ENCODE results near the gene TLE1.
"Not testable (repeated sequence)": the region's sequence is repeated elsewhere in the genome, so short reads cannot be mapped to it uniquely, and the experiment has no call there.

Gene TLE1

DNA sequence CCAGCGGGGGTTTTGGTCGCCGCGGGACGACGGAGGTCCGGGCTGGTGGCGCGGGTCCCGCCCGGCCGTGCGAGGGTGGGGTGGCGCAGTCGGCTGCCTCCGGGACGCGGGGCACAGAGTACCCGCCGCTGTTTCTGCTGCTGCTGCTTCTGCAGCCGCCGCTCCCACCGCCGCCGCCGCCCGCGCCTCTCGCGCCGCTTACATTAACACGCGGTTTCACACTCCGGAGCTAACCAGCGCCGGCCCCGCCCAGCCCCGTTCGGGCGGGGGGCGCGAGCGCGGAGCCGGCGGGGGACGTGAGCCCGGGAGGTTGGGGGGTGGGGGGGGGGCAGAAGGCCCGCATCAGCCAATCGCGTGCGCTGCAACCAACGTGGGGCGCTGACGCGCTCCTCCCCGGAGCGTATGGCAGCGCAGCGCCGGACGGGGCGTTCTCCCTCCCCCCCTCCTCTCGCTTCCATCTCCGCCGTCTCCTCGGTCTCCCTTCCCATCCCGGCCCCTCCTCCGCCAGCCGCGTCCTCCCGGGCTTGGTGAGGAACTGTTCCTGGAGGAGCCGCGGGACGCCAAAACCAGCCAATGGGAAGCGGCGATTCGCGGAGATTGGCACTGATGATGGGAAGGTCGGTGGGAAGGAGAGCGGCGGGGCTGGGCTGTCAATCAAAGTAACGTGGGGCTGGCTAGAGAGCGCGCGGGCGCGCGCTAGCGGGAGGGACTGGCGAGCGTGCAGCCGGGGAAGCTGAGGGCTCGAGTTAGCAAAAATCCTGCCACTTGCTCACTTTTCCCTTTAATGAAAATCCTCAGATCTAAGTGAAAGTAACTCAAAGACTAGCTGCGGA is at the start of gene TLE1:
TLE1 (minus strand) TSS at position 205 of the 833 bp plus-strand sequence. CDS start 1,307 bp downstream, outside the sequence.
- peak; percentile 100 for DNase-seq

DNA sequence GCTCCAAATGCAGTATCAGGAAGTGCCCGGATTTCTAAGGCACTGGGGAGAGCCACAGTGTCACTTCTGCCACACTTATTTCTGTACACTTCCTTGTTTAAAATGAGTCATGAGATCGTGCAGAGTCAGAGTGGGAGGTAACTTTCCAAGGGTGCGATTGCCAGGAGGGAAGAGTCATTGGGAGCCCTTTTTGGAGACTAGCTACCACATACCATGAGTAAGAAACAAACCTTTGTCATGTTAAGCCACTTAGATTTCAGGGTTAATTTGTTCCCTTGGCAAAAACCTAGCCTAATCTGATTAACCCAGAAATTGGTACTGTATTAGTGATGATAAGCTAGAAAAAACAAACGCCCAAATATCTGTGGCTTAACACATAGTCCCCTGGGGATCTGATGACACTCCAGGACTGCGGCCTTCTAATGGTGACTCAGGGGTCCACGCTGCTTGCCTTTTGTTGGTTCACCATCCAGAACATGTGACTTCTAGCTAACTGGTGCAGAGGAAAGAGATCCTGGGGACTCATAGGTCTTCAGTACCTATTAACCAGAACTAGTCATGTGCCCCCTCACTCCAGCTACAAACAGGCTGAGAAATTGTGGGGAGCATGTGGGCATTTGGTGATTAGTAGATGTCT is 48.6 kb upstream of the TLE1 start:
- no peak for DNase-seq

DNA sequence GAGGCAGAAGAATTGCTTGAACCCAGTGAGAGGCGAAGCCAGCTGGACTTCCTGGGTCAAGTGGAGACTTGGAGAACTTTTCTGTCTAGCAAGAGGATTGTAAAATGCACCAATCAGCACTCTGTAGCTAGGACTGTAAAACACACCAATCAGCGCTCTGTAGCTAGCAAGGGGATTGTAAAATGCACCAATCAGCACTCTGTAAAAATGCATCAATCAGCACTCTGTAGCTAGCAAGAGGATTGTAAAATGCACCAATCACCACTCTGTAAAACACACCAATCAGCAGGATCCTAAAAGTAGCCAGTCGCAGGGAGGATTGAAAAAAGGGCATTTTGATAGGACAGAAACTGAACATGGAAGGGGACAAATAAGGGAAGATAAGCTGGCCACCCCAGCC is 41.2 kb upstream of the TLE1 start:
- DNase-seq, result not testable (repeated sequence)

DNA sequence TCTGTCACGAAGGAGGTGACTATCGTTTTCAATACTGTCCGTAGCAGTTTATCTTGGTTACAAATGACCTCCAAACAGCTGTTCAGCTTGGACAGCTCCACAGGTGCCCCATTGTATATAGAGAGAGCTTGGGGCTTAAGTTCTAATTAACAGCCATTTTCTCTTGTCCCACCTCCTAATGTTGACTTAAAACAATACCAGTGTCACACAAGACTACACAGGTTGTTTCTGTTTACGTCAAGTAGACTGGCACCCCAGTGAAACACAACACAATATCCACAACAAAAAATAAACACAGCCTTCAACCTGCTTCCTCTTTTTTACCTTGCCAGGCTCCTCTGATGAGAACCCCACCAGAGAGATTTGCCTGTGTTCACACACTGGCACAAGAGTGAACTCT is 39.8 kb upstream of the TLE1 start:
- DNase-seq, result no peak

DNA sequence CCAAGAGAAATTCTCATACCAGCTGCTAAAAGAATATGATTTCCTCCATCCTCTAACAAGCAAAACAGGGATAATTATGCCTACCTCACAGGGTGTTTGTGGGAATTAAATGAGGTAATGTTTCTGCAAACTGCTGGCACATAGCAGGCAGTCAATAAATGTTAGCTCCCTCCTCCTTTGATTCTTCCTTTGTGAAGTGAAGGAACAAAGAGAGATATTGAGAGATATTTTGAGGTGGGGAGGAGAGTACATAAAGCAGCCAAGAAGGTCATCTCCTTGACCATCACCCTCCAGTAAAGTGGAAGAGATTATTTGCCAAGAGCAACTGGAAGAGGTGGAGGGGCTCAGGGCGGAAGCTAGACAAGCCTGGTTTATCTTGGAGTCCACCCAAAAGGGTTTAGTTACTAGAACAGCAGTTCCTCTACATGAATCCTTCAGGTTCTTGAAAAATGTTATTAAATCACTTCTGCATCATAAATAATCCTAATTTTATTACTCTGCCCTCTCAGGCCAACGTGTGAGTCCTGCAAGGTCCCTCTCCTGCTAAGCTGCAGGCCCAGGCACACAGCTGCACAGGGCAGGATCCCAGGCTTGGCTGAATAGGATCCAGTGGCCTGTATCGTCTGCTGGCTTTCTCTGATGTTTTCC is 35.0 kb upstream of the TLE1 start:
- peak; percentile 45 for DNase-seq

DNA sequence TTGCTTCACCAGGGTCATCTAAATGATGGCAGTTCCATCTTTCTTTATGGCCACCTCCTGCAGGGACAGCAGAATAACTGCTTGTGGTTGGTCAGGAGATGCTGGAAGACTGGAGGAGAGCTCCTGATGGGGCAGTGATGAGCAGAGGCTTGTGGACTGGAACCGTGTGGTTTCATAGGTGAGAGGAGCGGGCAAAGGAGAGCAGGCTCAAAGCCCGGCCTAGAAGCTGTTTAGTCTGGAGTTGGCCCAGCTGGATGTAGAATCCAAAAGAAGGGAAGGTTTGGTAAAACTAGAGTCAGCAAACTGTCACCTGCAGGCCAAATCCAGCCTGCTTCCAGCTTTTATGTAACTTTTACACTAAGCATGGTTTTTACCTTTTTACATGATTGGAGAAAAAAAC is 32.9 kb upstream of the TLE1 start:
- no peak for DNase-seq

DNA sequence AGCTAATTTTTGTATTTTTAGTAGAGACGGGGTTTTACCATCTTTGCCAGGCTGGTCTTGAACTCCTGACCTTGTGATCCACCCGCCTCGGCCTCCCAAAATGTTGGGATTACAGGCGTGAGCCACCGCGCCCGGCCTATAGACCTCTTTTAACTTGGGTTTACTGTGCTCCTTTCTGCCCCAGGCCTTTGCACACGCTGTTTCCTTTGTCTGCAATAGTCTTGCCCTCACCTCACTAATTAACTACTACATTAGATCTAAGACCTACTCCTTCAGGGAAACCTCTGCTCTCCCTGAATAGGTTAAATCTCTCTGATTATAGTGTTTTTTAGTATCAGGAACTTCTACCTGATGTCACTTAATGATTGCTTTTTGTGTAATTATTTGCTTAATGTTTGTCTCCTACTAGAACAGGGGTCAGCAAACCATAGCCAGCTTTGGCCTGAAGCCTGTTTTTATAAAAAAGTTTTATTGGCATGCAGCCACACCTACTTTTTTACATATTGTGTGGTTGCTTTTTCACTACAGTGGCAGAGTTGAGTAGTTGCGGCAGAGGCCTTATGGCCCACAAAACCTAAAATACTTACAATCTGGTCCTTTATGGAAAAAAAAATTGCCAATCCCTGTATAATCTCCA is 31.2 kb upstream of the TLE1 start:
- no peak for DNase-seq

DNA sequence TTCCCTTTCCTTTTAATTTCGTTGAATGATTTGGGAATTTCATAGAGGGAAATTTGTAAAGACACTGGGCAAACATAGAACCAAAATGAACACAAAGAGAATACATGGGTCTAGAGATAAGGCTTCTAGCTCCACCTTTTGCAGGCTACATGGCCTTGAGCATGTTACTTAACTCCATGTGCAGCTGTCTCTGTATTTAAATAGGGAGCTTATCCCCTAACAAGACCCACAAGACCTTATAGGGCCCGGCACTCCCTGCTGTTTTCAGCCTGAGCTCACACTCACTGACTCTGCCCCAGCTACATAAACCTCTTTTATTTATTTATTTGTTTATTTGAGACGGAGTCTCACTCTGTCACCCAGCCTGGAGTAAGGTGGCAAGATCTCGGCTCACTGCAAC is 30.6 kb upstream of the TLE1 start:
- no peak for DNase-seq

DNA sequence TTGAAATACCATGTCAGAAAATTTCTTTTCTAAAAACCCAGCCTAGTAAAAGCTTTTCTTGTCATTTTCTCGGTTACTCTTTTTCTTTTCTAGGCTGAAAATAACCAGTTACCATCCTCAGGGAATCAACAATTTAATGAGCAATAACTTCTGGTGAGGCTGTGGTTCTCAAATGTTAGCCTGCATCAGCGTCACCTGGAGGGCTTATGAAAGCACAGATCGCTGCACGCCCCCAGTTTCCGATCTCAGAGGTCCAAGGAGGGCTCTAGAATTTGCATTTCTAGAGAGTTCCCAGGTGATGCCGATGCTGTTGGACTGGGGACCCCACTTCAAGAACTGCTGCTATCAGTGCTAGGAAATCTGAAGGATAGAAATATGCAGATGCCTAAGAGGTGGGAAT is 28.9 kb upstream of the TLE1 start:
- no peak for DNase-seq

DNA sequence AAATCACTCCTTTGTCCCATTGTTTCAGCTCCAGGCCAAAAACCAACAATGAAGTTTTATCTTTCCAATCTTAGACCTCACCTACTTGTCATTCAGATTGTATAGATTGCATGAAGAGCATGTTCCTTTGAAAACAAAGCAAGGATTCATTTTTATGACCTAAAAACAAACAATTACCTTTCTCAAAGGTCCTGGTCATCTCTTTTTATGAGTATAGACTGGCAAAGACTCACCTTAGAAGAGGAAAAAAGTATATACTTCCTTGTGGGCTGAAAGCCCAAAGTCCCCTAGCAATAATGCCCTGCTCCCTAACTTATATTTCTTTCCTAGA is 28.4 kb upstream of the TLE1 start:
- no peak for DNase-seq

DNA sequence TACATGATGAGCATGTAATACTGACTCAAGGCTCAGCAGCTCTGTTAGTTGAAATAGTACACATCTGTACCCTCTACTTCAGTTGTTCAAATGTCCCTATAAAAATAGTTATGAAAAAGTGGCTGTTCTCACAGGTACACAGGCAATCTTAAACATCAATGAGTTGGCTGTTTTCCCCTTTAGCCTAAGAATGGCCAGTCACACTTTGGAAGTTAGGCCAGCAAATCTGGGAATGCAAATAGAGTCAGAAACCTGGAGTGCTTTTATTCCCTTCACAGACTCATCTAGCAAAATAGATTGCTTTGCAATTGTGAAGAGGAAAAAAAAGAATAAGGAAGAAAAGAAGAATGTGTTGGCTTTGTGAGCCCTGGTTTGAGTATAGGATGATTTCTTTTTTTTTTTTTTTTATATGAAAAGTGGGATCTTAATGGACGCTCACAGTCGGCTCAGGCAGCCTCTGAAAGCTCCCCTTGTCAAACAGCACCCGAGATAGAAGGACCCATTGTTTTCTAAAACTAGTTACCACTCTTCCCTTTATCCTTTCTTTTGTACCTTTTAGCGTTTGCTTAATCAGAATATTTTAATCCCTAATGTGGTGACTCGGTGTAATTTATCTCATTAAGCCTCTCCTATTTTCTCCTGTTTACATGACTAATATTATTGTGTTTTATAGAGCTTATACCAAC is 27.9 kb upstream of the TLE1 start:
- DNase-seq, result no peak

DNA sequence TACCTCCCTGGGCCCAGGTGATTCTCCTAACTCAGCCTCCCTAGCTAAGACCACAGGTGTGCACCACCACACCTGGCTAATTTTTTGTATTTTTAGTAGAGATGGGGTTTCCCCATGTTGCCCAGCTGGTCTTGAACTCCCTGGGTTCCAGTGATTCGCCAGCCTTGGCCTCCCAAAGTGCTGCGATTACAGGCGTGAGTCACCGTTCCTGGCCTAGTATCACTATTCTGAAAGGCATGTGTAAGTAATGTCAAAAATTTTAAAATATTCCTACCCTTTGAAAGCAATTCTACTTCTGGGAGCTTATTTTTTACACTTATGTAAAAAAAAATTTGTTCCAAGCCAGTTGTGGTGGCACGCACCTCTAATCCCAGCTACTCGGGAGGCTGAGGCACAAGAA is 27.1 kb upstream of the TLE1 start:
- DNase-seq, result no peak

DNA sequence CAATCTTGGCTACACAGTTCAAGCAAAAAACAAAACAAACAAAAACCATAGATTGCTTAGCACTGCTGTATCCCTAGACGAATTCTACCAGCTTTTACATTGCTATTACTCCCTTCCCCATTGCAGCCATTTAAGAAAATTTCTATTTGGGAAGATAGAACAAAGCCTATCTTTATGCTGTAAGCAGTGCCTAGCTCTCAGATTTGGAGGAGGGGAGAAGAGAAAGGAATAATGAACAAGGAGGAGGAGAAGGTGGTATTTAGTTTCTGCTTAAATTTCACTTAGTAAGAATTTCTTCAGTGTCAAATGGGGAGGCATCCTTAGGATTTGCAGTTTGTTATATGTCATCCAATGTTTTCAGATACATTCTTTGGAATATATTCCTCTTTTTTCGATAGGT is 16.2 kb upstream of the TLE1 start:
- DNase-seq, result no peak

DNA sequence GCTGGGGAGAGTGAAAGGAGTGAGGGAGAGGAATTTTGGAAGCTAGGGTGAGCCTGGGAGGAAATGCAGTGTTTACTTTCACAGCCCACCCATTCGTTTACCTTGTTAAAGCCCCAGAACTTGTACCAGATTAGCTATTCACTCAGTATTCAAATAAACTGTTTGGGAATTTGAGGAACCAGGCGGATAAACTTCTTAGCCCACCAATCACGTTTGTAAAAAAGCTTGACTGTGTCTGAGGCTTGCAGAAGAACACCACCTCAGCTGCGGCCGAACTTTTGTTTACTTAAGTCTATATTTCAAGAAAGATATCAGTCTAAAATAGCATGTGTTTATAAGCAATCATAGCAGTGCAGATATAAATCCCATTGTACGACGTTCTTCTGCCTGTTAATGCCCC is 5.2 kb upstream of the TLE1 start:
- DNase-seq, result no peak

DNA sequence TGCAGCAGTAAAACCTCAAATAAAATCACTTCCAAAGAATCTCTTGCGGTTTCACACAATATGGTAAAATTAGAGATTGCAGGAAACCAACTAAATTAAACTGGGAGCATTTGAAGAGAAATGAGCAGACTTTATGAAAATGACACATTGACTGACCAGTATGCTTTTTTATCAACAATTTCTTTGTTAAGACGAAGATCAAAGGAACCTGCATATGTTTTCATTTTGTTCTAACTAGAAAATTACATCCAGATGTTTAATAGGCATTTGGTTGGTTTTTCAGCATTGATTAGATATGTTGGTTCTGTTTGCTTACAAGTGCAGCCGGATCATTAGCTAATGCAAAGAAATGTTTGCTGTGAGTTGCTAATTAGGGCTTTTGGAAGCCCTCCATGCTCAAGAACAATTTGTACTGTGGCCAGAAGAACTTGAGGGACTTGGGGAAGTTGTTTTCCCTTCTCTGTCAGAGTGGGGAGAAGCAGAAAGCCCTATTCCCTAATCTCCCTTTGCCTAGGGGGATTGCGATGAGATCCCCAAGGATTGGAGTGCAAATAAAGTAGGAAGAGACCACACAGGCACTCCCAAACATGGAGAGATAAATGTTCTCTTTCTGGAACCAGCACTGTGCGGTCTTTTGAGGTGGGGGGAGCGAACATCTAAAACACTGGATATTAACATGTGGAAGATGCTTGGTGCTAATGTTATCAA is 4.5 kb upstream of the TLE1 start:
- no peak for DNase-seq

DNA sequence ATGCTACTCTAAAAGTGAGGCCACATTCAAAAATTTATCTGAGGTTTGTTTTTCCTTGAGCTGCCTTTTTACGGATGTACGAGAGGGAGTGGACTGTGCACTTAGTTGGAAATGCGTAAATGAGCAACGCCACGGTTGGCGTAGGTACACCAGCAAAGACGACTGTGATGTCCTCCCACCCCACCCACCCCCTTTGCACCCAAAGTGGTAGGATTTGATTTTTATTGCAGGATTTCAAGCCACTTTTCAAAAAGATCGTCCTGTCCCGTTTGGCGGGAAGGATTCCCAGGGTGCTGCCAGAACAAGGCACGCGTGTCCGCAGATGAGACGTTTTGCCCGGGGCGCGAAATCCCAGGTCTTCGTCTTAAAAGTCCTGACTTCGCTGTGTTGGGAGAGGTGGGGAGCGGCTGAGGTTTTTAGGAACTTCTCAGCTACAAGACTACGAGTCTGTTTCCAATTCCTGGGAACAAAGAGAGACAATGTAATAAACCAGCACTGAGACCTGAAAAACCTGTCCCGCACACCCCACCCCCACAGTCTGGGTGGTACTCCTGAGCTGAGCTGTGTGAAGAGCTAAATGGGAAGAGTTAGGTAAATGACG is 1.0 kb upstream of the TLE1 start:
- DNase-seq, result no peak

DNA sequence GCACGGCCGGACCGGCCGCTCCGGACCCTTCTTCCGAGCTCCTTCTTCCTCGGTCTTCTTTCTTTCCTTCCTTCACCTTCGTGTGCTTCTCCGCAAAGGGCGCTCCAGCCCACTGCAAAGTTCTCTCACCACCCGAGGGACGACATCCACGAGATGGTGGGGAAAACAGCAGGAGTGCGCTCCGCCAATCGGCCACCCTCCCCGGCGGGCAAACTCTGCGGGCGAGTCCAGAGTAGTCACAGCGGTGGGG is 329 bp downstream of the TLE1 start:
- DNase-seq, result not testable (repeated sequence)

DNA sequence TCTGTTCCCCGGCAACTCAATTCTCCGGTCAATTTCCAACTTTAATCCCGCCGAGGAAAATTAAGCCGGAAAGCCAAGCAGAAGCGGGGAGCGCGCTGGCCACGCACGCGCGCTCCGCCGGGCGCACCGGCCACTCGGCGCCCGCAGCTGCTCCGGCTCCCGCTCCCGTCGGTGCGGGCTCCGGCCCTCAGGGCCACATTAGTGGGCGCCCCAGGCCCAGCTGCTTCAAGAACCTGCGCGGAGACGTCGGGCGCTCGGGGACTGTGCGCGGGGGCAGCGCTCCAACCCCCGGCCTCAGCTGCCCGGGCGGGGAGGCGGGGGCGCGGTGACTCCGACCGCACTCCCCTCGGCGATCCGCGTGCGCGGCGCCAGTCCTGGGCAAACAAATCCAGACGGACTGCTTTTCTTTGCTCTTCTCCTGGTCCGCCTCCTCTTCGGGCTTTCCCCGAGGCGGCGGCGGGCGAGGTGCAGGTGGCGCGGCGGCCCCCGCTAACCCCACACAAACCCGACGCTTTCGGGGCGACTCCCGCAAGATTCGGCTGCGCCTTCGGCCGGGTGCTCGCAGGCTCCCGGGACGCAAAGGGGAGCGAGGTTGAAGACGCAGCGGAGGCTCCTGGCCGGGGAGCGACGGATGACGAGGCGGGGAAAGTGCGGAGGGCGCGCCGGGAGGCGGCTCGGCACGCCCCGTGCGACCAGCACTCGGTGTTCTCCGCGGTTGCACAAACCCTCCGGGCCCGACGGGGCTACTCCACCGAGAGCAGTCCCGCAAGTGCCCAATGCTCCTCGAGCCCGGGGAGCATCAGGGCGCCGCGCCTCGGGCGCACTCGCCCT is 870 bp downstream of the TLE1 start:
- peak; percentile 68 for DNase-seq

DNA sequence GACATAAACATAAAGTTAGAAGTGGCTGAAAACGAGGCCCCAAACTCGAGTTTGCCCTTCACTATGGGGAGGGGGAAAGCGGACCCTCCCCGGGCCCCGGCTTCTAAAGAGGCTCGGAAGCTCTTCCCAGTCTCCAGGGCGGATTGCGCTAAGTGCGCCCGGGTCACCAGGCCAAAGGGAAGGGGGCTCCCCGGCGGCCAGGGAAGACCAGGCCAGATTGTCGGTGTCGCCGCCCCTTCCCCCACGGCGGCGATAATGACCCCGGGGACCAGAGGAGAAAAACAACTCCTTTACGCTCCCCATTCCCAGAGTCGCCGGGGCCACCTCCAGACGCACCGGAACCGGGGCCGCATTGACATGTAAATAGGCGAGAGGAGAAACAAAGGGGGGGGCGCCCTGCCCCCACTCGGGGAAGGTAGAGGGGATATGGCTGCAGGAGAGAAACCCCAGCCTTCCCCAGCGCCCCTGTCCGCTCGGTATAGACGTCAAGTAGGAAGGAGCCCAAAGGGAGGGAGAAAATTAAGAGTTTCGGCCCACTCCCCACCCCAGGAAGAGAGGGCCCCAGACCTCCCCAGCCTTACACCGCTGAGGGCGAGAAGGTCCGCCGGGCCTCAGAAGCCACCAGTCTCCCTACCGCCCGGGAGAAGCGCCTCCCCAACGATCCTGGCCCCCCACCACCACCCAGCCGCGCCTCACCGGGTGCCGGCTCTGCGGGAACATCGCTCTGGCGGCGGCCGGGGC is 1.7 kb downstream of the TLE1 start:
- peak; percentile 69 for DNase-seq
